PC-3 (cell line): ENCODE results near the gene DIO1. TPM values are rescaled to one million over a fixed set of nuclear protein-coding genes. Genes with fewer than 3 reads are reported as not detected.

Experiments
- ATAC-seq: fragments of 200-7000 bp; cut with Tn5 transposase; 2 replicates; pipeline ENCODE4 v1.9.1; 2020; ENCODE audit warnings: mild to moderate bottlenecking, moderate library complexity
- BruUV-seq: library from RNA; stranded (reverse); fragments of 400-500 nt; replicated peaks from 2 replicates; lab custom pipeline; 2021; lab: Mats Ljungman, UMichigan
- CTCF ChIA-PET: fragments of 300-600 bp; sonication (Branson Sonifier 250); formaldehyde crosslinking; loops from one replicate; lab custom pipeline; 2022; ENCODE audit warnings: antibody characterized with exemption; lab: Charles Lee
- POLR2A ChIA-PET: fragments of 300-600 bp; sonication (Branson Sonifier 250); formaldehyde crosslinking; loops from one replicate; lab custom pipeline; 2022; ENCODE audit warnings: antibody characterized with exemption; ENCODE audit not compliant: unreplicated experiment; lab: Charles Lee
- DNase-seq: peaks from one replicate; pipeline ENCODE4 v3.0.0-alpha.2; 2015
- H2AFZ ChIP-seq: fragments of 300-600 bp; sonication (generic); 2 replicates; pipeline ENCODE4 v1.6.0; 2016; ENCODE audit warnings: antibody characterized with exemption, low read length
- H3F3A ChIP-seq: fragments of 300-600 bp; sonication (generic); one replicate; pipeline ENCODE4 v1.6.0; 2017; ENCODE audit warnings: antibody characterized with exemption, low read length, control low read depth, mild to moderate bottlenecking; ENCODE audit not compliant: unreplicated experiment
- H3K27ac ChIP-seq: fragments of 300-600 bp; sonication (generic); 2 replicates; pipeline ENCODE4 v1.5.1; 2016; ENCODE audit warnings: mild to moderate bottlenecking, low read length
- H3K27me3 ChIP-seq: fragments of 300-600 bp; sonication (generic); 2 replicates; pipeline ENCODE4 v1.6.1; 2016; ENCODE audit warnings: low read length, mixed read lengths
- H3K36me3 ChIP-seq: fragments of 300-600 bp; sonication (generic); 2 replicates; pipeline ENCODE4 v1.6.1; 2016; ENCODE audit warnings: low read depth, mixed run types, low read length, mixed read lengths
- H3K4me1 ChIP-seq: fragments of 300-600 bp; sonication (generic); 2 replicates; pipeline ENCODE4 v1.5.1; 2016; ENCODE audit warnings: low read length; ENCODE audit not compliant: insufficient read depth
- H3K4me2 ChIP-seq: fragments of 300-600 bp; sonication (generic); 2 replicates; pipeline ENCODE4 v1.6.0; 2016; ENCODE audit warnings: low read length
- H3K4me3 ChIP-seq: fragments of 300-600 bp; sonication (generic); 2 replicates; pipeline ENCODE4 v1.5.1; 2016; ENCODE audit warnings: mild to moderate bottlenecking, low read length, mixed read lengths
- H3K79me2 ChIP-seq: fragments of 300-600 bp; sonication (generic); 2 replicates; pipeline ENCODE4 v1.6.1; 2017; ENCODE audit warnings: low read length, mixed read lengths
- H3K9ac ChIP-seq: fragments of 300-600 bp; sonication (generic); 2 replicates; pipeline ENCODE4 v1.6.0; 2016; ENCODE audit warnings: mild to moderate bottlenecking, low read length
- H3K9me2 ChIP-seq: fragments of 300-600 bp; sonication (generic); replicated peaks from 2 replicates; pipeline ENCODE4 v1.6.1; 2016; ENCODE audit warnings: mixed run types, low read length, mixed read lengths
- H3K9me3 ChIP-seq: fragments of 300-600 bp; sonication (generic); 2 replicates; pipeline ENCODE4 v1.6.1; 2016; ENCODE audit warnings: low read length, mixed read lengths
- H4K20me1 ChIP-seq: fragments of 300-600 bp; sonication (generic); 2 replicates; pipeline ENCODE4 v1.6.1; 2016; ENCODE audit warnings: low read length, mixed read lengths
- EZH2 ChIP-seq: fragments of 300-600 bp; sonication (generic); IDR thresholded peaks from one replicate; pipeline ENCODE4 v1.6.1; 2017; ENCODE audit warnings: antibody characterized with exemption, mild to moderate bottlenecking, low read length; ENCODE audit not compliant: unreplicated experiment
- EZH2phosphoT487 ChIP-seq: fragments of 300-600 bp; sonication (generic); IDR thresholded peaks from 2 replicates; pipeline ENCODE4 v1.6.1; 2018; ENCODE audit warnings: mild to moderate bottlenecking, antibody characterized with exemption, low read length, borderline replicate concordance
- intact Hi-C: fragments of 100-400 bp; cut with micrococcal nuclease; formaldehyde crosslinking; loops from 2 replicates; pipeline ENCODE4 v1.9.0; 2023
- total RNA-seq: library from RNA; depleted of rRNA; stranded (reverse); fragments of >200 nt; gene quantifications from 2 replicates; pipeline ENCODE4 v1.2.3, GENCODE V29; 2014
- TF ChIP-seq, protein P1 (sequence below): fragments of 300-600 bp; sonication (generic); conservative IDR thresholded peaks from 2 replicates; pipeline ENCODE4 v1.5.1; 2017; ENCODE audit warnings: antibody characterized with exemption, low read depth, mild to moderate bottlenecking, low read length

Gene DIO1
- total RNA-seq, 1 experiment from 2014 or later = not detected

DNA sequence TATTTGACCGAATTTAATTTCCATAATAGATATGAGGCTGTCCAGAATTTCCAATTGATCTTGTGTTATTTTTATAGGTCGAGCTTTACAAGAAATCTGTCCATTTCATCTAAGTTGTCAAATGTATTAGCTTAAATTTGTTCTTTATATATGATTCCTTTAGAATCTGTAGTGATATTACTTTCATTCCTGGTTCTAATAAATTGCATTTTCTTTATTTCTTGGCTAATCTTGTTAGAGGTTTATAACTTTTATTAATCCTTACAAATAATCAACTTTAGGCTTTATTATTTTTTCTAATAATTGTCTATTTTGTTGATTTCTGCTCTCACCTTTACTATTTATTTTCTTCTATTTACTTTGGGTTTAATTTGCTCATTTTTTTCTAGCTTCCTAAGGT lies 37.5 kb downstream of the DIO1 start:
- H3K36me3 ChIP-seq = peaks cover 29% of the 10 kb centered on the region
- H3K79me2 ChIP-seq = no peaks in the 10 kb centered on the region
- TF ChIP-seq EZH2 = no peak
- no peak for TF ChIP-seq EZH2phosphoT487
- TF ChIP-seq, protein P1, sequence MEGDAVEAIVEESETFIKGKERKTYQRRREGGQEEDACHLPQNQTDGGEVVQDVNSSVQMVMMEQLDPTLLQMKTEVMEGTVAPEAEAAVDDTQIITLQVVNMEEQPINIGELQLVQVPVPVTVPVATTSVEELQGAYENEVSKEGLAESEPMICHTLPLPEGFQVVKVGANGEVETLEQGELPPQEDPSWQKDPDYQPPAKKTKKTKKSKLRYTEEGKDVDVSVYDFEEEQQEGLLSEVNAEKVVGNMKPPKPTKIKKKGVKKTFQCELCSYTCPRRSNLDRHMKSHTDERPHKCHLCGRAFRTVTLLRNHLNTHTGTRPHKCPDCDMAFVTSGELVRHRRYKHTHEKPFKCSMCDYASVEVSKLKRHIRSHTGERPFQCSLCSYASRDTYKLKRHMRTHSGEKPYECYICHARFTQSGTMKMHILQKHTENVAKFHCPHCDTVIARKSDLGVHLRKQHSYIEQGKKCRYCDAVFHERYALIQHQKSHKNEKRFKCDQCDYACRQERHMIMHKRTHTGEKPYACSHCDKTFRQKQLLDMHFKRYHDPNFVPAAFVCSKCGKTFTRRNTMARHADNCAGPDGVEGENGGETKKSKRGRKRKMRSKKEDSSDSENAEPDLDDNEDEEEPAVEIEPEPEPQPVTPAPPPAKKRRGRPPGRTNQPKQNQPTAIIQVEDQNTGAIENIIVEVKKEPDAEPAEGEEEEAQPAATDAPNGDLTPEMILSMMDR = no peak
- H4K20me1 ChIP-seq = no peaks in the 10 kb centered on the region
- DNase-seq = no peak
- peaks cover 11% of the 10 kb centered on the region; the same call in 1 of the 2 replicates for H3K9me3 ChIP-seq
- intact Hi-C loops = no loop called here
- no peaks in the 10 kb centered on the region for H3K4me1 ChIP-seq
- no peak for ATAC-seq
- ChIA-PET POLR2A (no interaction called here), CTCF (no interaction called here)
- H2AFZ ChIP-seq = no peak overlapping the region
- H3F3A ChIP-seq = no peaks in the 10 kb centered on the region
- no peak overlapping the region for H3K4me3 ChIP-seq
- BruUV-seq = no TSS peak
- no peak overlapping the region for H3K9ac ChIP-seq
- no peak overlapping the region for H3K27ac ChIP-seq
- H3K4me2 ChIP-seq = no peak overlapping the region
- no peaks in the 10 kb centered on the region for H3K27me3 ChIP-seq
- H3K9me2 ChIP-seq = no peaks in the 10 kb centered on the region

DNA sequence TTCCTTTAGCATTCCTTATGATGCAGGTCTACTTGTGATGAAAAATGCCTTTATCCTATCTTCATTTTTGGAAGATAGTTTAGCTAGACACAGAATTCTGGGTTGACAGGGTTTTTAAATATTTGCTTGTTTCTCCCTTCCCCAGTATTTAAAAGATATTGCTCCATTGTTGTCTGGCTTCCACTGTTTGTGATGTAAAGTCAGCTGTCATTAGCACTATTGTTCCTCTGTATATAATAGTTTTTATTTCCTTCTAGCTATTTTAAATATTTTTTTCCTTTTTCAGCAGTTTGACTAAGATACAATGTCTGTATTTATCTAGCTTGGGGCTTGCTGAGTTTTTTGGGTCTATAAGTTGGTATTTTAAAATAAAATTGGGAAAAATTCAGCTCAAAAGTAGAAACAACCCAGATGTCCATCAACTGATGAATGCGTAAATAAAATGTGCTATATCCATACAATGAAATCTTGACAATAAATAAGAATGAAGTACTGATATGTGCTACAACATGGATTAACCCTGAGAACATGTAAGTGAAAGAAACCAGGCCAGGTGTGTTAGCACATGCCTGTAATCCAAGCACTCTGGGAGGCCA lies 40.3 kb downstream of the DIO1 start:
- no peak overlapping the region for H3K4me3 ChIP-seq
- no peak overlapping the region for H3K4me2 ChIP-seq
- H3K9ac ChIP-seq = no peak overlapping the region
- peaks cover 11% of the 10 kb centered on the region; the same call in 1 of the 2 replicates for H3K9me3 ChIP-seq
- ATAC-seq (no peak), DNase-seq (no peak)
- peaks cover 29% of the 10 kb centered on the region for H3K36me3 ChIP-seq
- H3K27ac ChIP-seq = no peak overlapping the region
- no peaks in the 10 kb centered on the region for H3K79me2 ChIP-seq
- ChIA-PET POLR2A (no interaction called here), CTCF (no interaction called here)
- no TSS peak for BruUV-seq
- H2AFZ ChIP-seq = no peak overlapping the region
- H3K9me2 ChIP-seq = no peaks in the 10 kb centered on the region
- no peaks in the 10 kb centered on the region for H4K20me1 ChIP-seq
- no peak for TF ChIP-seq EZH2
- TF ChIP-seq, protein P1 = no peak
- TF ChIP-seq EZH2phosphoT487 = no peak
- H3K27me3 ChIP-seq = no peaks in the 10 kb centered on the region
- intact Hi-C loops = no loop called here
- H3F3A ChIP-seq = peaks cover 5% of the 10 kb centered on the region
- peaks cover 19% of the 10 kb centered on the region for H3K4me1 ChIP-seq

DNA sequence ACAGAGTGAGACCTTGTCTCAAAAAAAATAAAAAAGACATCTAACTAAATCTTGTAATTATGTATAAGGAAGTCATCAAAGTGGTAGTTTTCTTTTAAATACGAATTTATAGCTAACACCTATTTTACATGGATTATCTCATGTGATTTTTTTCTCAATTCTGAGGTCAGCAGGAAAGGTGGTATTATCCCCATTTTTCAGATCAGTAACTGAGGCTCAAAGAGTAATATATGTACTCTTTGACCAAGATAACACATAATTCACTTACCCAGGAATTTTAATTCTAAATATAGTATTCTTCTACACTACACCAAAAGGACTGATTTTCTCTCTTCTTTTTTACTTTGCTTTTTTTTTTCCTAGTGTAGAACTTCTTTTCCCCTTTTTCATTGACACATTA lies 42.4 kb downstream of the DIO1 start:
- ChIA-PET CTCF (no interaction called here), POLR2A (no interaction called here)
- H3K79me2 ChIP-seq = peaks cover 10% of the 10 kb centered on the region
- no peaks in the 10 kb centered on the region for H3K27me3 ChIP-seq
- no peak overlapping the region for H3K4me3 ChIP-seq
- H3K9me2 ChIP-seq = no peaks in the 10 kb centered on the region
- peaks cover 24% of the 10 kb centered on the region for H3K36me3 ChIP-seq
- intact Hi-C loops = no loop called here
- H3F3A ChIP-seq = peaks cover 5% of the 10 kb centered on the region
- ATAC-seq = no peak
- H3K9me3 ChIP-seq = peaks cover 11% of the 10 kb centered on the region; the same call in 1 of the 2 replicates
- no peak overlapping the region for H3K4me2 ChIP-seq
- no peaks in the 10 kb centered on the region for H4K20me1 ChIP-seq
- peaks cover 29% of the 10 kb centered on the region for H3K4me1 ChIP-seq
- BruUV-seq = no TSS peak
- H3K9ac ChIP-seq = no peak overlapping the region
- no peak for DNase-seq
- no peak overlapping the region for H2AFZ ChIP-seq
- TF ChIP-seq, protein P1 = no peak
- TF ChIP-seq EZH2 = no peak
- no peak for TF ChIP-seq EZH2phosphoT487
- no peak overlapping the region for H3K27ac ChIP-seq
